Hindlimb muscle (tissue), 1 donor: ENCODE results near the gene CYBRD1. TPM values are rescaled to one million over a fixed set of nuclear protein-coding genes. Genes with fewer than 3 reads are reported as not detected.
A peak's percentile ranks its signal among the peaks of the same experiment; 100 is the strongest.
"Not testable (repeated sequence)": the region's sequence is repeated elsewhere in the genome, so short reads cannot be mapped to it uniquely, and the experiment has no call there.

Source experiments
- DNase-seq: peaks from one replicate; pipeline ENCODE4 v3.0.0-alpha.2; 2013
- polyA plus RNA-seq: library from polyadenylated mRNA; unstranded; fragments of 120-200 nt; gene quantifications from one replicate; pipeline ENCODE4 v1.2.1, GENCODE V29; 2013; ENCODE audit not compliant: insufficient read length

CYBRD1 gene
- polyA plus RNA-seq, 1 donor, result 73.0 TPM

DNA sequence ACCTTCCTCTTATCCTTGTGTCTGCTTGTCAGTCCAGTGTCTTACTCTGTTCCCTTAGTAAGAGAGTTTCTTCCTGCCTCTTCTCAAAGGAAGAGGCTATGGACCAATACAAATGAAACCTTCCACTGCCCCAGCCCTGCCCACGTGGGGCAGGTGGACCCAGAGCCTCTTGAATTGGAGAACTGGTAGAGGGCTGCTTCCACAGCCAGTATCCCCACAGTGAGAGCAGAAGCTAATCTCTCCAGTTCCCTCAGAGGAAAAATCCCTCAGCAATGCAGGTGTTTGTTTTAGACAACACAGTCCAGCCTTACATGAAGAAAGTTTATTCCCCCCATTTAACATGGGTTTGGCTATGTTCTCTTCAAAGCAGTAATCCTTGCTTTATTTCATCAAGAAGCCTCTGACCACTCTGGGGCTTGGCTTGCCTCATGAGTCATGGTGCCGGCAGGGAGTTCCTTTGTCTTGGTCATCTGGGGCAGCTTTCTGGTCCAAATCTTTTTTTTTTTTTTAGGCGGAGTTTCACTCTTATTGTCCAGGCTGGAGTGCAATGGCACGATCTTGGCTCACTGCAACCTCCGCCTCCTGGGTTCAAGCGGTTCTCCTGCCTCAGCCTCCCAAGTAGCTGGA lies 6.5 kb upstream of the CYBRD1 start:
- DNase-seq, result no peak

- no peak for DNase-seq
These were observed 5.5 kb upstream of the CYBRD1 start for GRCh38 chr2:171516793-171517192.

- no peak for DNase-seq
These were observed 1.8 kb upstream of the CYBRD1 start for GRCh38 chr2:171520471-171520870.

GRCh38 chr2:171521361-171522051 lies 768 bp upstream of the CYBRD1 start:
- DNase-seq, result peak; percentile 15

GRCh38 chr2:171522788-171523087 lies 464 bp downstream of the CYBRD1 start:
- peak; percentile 67 for DNase-seq

- DNase-seq, result peak; percentile 79
These were observed 1.1 kb downstream of the CYBRD1 start for GRCh38 chr2:171523088-171524017.

DNA sequence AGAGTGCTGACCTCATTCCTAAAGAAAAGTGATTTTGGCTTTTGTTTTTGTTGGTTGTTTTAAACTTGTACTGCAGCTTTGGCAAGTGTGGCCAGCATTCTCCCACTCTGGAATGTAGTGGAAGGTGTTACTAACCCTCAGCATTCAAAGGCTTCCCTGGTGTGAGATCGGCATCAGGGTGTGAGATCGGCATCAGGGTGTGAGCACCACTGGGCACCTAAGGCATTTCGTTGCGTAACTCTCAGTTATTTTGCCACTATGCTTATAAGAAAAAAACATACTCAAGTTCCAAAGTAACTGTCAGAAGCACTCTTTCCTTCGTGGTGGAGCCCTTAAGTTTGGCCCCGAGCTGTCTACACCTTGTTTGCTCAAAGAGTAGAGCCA lies 1.7 kb downstream of the CYBRD1 start:
- DNase-seq, result no peak

GRCh38 chr2:171529914-171530313 lies 7.6 kb downstream of the CYBRD1 start:
- DNase-seq, result no peak

- no peak for DNase-seq
These were observed 8.1 kb downstream of the CYBRD1 start for GRCh38 chr2:171530378-171530777.

- not testable (repeated sequence) for DNase-seq
These were observed 8.6 kb downstream of the CYBRD1 start for GRCh38 chr2:171530859-171531258.

- DNase-seq, result no peak
These were observed 9.0 kb downstream of the CYBRD1 start for GRCh38 chr2:171531291-171531690.

GRCh38 chr2:171531836-171532450 lies 9.7 kb downstream of the CYBRD1 start:
- no peak for DNase-seq

DNA sequence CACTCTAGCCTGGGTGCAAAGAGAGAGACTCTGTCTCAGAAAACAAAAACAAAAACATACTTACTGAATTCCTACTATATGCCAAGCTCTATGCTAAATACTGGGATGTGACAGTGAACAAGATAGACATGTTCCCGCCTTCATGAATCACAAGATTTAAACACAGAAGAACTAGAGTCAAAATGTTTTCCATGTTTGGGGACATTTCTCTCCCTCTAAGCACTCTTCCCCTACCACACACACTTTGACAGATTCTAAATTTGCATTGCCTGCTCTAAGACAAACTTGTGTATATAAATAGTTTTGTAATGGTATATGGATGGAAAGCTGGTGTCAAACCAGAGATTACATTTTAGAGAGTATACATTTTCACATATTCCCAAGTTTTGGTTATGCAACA lies 11.1 kb downstream of the CYBRD1 start:
- no peak for DNase-seq

DNA sequence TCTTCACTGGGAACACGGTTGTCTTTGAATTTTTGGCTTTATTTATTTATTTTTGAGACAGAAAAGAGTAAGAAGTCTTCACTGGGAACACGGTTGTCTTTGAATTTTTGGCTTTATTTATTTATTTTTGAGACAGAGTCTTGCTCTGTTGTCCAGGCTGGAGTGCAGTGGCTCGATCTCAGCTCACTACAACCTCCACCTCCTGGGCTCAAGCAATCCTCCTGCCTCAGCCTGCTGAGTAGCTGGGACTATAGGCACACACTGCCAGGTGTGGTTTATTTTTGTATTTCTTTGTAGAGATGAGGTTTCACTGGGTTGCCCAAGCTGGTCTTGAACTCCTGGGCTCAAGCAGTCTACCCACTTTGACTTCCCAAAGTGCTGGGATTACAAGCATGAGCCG lies 13.3 kb downstream of the CYBRD1 start:
- not testable (repeated sequence) for DNase-seq

GRCh38 chr2:171540437-171540836 lies 18.2 kb downstream of the CYBRD1 start:
- no peak for DNase-seq

DNA sequence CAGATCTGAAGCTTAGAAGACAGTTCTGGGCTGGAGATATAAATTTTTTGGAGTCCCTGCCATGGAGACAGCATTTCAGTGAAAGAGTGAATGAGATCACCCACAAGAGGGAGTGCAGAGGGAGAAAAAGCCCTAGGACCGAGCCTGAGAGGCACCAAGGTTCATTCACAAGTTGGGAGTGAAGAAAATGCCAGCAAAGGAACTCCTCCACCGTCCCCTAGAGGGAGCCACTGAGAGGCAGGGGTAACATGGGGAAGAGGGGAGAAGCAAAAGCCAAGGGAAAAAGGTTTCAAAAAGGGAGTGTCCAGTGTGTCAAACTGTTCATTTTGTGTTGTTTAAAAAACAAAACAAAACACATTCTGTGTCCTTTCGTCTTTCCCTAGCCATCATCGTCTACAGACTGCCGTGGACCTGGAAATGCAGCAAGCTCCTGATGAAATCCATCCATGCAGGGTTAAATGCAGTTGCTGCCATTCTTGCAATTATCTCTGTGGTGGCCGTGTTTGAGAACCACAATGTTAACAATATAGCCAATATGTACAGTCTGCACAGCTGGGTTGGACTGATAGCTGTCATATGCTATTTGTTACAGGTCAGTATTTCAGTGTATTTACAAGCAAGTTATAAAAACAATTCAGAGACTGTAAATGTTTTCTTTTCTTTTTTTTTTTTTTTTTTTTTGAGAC lies 19.1 kb downstream of the CYBRD1 start:
- DNase-seq, result no peak

GRCh38 chr2:171545086-171545485 lies 22.8 kb downstream of the CYBRD1 start:
- DNase-seq, result no peak

DNA sequence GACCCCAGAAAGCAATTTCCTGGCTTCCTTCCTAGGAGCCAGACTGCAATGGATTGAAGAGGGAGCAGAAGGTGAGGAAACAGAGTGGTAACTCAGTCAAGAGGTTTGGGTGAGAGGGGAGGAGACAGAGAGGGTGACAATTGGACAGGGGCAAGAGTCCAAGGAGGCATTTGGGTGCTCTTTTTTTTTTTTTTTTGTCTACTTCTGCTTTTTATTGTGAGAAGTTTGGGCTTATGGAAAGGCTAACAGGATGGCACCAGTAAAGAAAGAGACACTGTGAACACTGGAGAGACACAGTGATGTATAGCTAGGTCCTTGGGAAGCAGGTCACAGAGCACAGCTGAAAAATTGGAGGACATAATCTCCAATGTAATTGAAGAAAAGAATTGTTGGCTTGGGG lies 25.0 kb downstream of the CYBRD1 start:
- no peak for DNase-seq

DNA sequence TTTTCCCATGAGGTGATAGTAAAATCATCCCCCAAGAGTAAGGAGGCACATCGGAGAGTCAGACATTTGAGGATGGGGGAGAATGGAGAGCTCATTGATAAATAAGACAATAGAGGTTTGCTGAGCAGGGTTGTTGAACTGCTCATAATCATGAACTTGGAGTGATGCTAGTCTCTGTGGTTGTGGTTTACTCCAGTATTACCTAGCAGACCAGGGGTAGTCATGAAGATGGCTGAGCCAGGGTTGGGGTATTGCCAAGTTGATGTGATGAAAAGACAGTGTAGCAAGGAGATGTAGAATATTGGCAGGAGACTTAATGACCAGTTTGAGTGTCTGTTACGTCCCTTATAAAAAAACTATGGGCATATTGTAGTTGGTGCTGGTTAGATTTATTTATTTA lies 25.4 kb downstream of the CYBRD1 start:
- DNase-seq, result no peak

- DNase-seq, result no peak
These were observed 28.3 kb downstream of the CYBRD1 start for GRCh38 chr2:171550613-171551012.

- no peak for DNase-seq
These were observed 29.6 kb downstream of the CYBRD1 start for GRCh38 chr2:171551836-171552235.

- DNase-seq, result no peak
These were observed 31.0 kb downstream of the CYBRD1 start for GRCh38 chr2:171553236-171553635.

DNA sequence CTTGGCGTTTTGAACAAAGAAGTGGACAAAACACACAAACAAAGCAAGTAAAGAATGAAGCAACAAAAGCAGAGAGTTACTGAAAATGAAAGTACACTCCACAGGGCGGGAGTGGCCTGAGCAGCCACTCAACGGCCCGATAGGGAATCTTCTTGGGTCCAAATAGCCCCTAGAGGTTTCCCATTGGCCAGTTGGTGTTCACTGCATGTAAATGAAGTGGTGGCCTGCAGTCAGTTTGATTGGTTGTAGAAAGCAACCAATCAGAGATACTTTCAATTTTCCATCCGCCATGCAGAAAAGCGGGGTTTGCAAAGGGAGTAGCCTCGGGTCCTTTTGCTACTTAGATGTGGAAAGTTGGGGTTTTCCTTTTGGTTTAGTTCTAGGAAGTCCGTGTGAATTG lies 31.6 kb downstream of the CYBRD1 start:
- DNase-seq, result no peak
